ENCODE results near the gene OSMR. TPM values are rescaled to one million over a fixed set of nuclear protein-coding genes. Genes with fewer than 3 reads are reported as not detected.

The OSMR gene
- total RNA-seq, 1 experiment from 2014 or later, result 46.0 TPM

GRCh38 chr5:38827525-38827924, 18.3 kb upstream of the OSMR start:
- peaks cover 2% of the 10 kb centered on the region; the same call in 1 of the 2 replicates for H4K20me1 ChIP-seq (ENCODE audit: insufficient read depth)
- ChIA-PET POLR2A (no interaction called here), RAD21 (ENCODE audit: low non-redundant PET in 1 of 2, low total read pairs in 2 of 2, uncharacterized antibody in 2 of 2, unreplicated experiment in 2 of 2) (no interaction called here), CTCF (no interaction called here)
- TF ChIP-seq ELF1 (IDR thresholded peaks at IDR 0.05; ENCODE audit: borderline replicate concordance, low read depth), result no peak
- TF ChIP-seq CBX3 (IDR thresholded peaks at IDR 0.05; ENCODE audit: low read depth), result no peak
- no peak for TF ChIP-seq MAX (IDR thresholded peaks at IDR 0.05)
- TF ChIP-seq ZNF274 (IDR thresholded peaks at IDR 0.05; ENCODE audit: low read depth, low read length), result no peak
- no peak for TF ChIP-seq EZH2phosphoT487 (IDR thresholded peaks at IDR 0.05; ENCODE audit: borderline replicate concordance)
- H2AFZ ChIP-seq (ENCODE audit: low read depth, low read length, poor library complexity, severe bottlenecking), result no peak overlapping the region
- H3K4me3 ChIP-seq (replicated peaks in 1 of 2; ENCODE audit: low read depth in 1 of 2, low read length in 2 of 2), result no peak overlapping the region
- BruUV-seq (replicated peaks), result no TSS peak
- H3K36me3 ChIP-seq (ENCODE audit: control insufficient read depth in 1 of 2, insufficient read depth in 2 of 2, low read length in 2 of 2), result no peaks in the 10 kb centered on the region; a peak in 2 of 4 replicates
- H3K9me2 ChIP-seq (ENCODE audit: insufficient read depth), result no peaks in the 10 kb centered on the region
- H3K4me1 ChIP-seq (ENCODE audit: control insufficient read depth in 1 of 2, insufficient read depth in 2 of 2, low read length in 2 of 2), result peaks cover 0 to 22% of the 10 kb centered on the region in 2 experiments; a peak in 2 of 4 replicates
- no peaks in the 10 kb centered on the region for H3K27me3 ChIP-seq (ENCODE audit: insufficient read depth, low read length)
- intact Hi-C loops (cut with micrococcal nuclease), result no loop called here
- no peaks in the 10 kb centered on the region for H3K9me3 ChIP-seq (ENCODE audit: control insufficient read depth in 1 of 2, insufficient read depth in 1 of 2, low read depth in 1 of 2, low read length in 2 of 2)
- no peak for DNase-seq (ENCODE audit: low read depth, low spot score)
- H3K27ac ChIP-seq (ENCODE audit: low read depth, low read length), result no peak overlapping the region
- no peak overlapping the region for H3K4me2 ChIP-seq (ENCODE audit: low read length)
- no peak for ATAC-seq
- H3K9ac ChIP-seq (ENCODE audit: low read length), result no peak overlapping the region
- H3K79me2 ChIP-seq (ENCODE audit: insufficient read depth, low read length), result no peaks in the 10 kb centered on the region

- H3K4me2 ChIP-seq (ENCODE audit: low read length), result peak overlapping the region; percentile 17; the same call in 1 of the 2 replicates
- RAD21 ChIA-PET (ENCODE audit: low non-redundant PET in 1 of 2, low total read pairs in 2 of 2, uncharacterized antibody in 2 of 2, unreplicated experiment in 2 of 2), result interaction anchor here in 1 of 2 experiments (0.6 to 1.1 kb wide), 2 partner anchors 91 to 389 kb away, joined by 4 to 5 read pairs; no protein-coding TSS in a partner anchor
- POLR2A ChIA-PET, result interaction anchor here (1.2 kb wide), 1 partner anchor 40 kb away, joined by 3 read pairs; no protein-coding TSS in a partner anchor
- no peaks in the 10 kb centered on the region for H3K9me3 ChIP-seq (ENCODE audit: control insufficient read depth in 1 of 2, insufficient read depth in 1 of 2, low read depth in 1 of 2, low read length in 2 of 2)
- H3K4me1 ChIP-seq (ENCODE audit: control insufficient read depth in 1 of 2, insufficient read depth in 2 of 2, low read length in 2 of 2), result peaks cover 0 to 22% of the 10 kb centered on the region in 2 experiments; a peak in 2 of 4 replicates
- no TSS peak for BruUV-seq (replicated peaks)
- TF ChIP-seq REST (IDR thresholded peaks at IDR 0.05; ENCODE audit: low read depth), result no peak
- no peak for TF ChIP-seq MAX (IDR thresholded peaks at IDR 0.05)
- TF ChIP-seq CBX3 (IDR thresholded peaks at IDR 0.05; ENCODE audit: low read depth), result no peak
- peak; percentile 63 for TF ChIP-seq CEBPB (IDR thresholded peaks at IDR 0.05; ENCODE audit: low read depth)
- TF ChIP-seq FOSL1 (IDR thresholded peaks at IDR 0.05; ENCODE audit: low read depth), result peak; percentile 37; the same call in 1 of the 2 replicates
- no peak for TF ChIP-seq SRF (IDR thresholded peaks at IDR 0.05; ENCODE audit: low read depth)
- TF ChIP-seq SP1 (IDR thresholded peaks at IDR 0.05; ENCODE audit: low read depth), result no peak
- no peaks in the 10 kb centered on the region for H4K20me1 ChIP-seq (ENCODE audit: insufficient read depth)
- H2AFZ ChIP-seq (ENCODE audit: low read depth, low read length, poor library complexity, severe bottlenecking), result no peak overlapping the region
- no peaks in the 10 kb centered on the region; a peak in 1 of 4 replicates for H3K36me3 ChIP-seq (ENCODE audit: control insufficient read depth in 1 of 2, insufficient read depth in 2 of 2, low read length in 2 of 2)
- H3K27ac ChIP-seq (ENCODE audit: low read depth, low read length), result no peak overlapping the region
- no peak overlapping the region for H3K9ac ChIP-seq (ENCODE audit: low read length)
- no peak overlapping the region for H3K4me3 ChIP-seq (replicated peaks in 1 of 2; ENCODE audit: low read depth in 1 of 2, low read length in 2 of 2)
- DNase-seq (ENCODE audit: low read depth, low spot score) (no peak), ATAC-seq (no peak; the same call in 1 of the 2 replicates)
- no peaks in the 10 kb centered on the region for H3K79me2 ChIP-seq (ENCODE audit: insufficient read depth, low read length)
- intact Hi-C loops (cut with micrococcal nuclease), result no loop called here
- no peaks in the 10 kb centered on the region for H3K9me2 ChIP-seq (ENCODE audit: insufficient read depth)
- CTCF ChIA-PET, result interaction anchor here (0.7 to 1.1 kb wide), 2 partner anchors 8 to 91 kb away, joined by 3 read pairs; no protein-coding TSS in a partner anchor
- no peaks in the 10 kb centered on the region for H3K27me3 ChIP-seq (ENCODE audit: insufficient read depth, low read length)
Measured at GRCh38 chr5:38830521-38831051, 15.2 kb upstream of the OSMR start.

Data from HCT116 (cell line).